Measurements from ENCODE around the gene ADAMTS14. TPM values are rescaled to one million over a fixed set of nuclear protein-coding genes. Genes with fewer than 3 reads are reported as not detected.
"Not testable (repeated sequence)": the region's sequence is repeated elsewhere in the genome, so short reads cannot be mapped to it uniquely, and the experiment has no call there.

The ADAMTS14 gene
- total and polyA plus RNA-seq, 8 donors = 2.4 to 10.0 (median 6.6) TPM

DNA sequence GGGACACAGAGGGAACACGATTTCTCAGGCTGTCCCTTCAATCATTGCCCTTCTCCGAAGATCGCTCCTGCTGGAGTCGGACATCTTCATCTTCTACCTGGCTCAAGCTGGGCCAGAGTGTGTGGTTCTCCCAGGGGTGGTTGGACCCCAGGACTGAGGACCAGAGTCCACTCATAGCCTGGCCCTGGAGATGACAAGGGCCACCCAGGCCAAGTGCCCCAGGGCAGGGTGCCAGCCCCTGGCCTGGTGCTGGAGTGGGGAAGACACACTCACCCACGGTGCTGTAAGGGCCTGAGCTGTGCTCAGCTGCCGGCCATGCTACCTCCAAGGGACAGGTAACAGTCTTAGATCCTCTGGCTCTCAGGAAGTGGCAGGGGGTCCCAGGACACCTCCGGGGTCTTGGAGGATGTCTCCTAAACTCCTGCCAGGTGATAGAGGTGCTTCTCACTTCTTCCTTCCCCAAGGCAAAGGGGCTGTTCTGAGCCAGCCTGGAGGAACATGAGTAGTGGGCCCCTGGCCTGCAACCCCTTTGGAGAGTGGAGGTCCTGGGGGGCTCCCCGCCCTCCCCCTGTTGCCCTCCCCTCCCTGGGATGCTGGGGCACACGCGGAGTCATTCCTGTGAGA is 89.5 kb downstream of the ADAMTS14 start:
- peak in 1 of 4 donors; percentile 29 for DNase-seq
- H3K9me3 ChIP-seq = peaks cover 0 to 10% of the 10 kb centered on the region in 2 donors
- no peaks in the 10 kb centered on the region for H3K27me3 ChIP-seq
- no peak overlapping the region for H3K27ac ChIP-seq
- no peak for ATAC-seq
- intact Hi-C loops (cut with DNase I) = loop anchor here in 1 of 2 donors (10.0 kb wide), 1 partner anchor 207 kb away; no protein-coding TSS in a partner anchor
- H3K4me3 ChIP-seq = no peak overlapping the region
- peaks cover 0 to 3% of the 10 kb centered on the region in 2 donors for H3K4me1 ChIP-seq
- H3K36me3 ChIP-seq = no peaks in the 10 kb centered on the region
- TF ChIP-seq, protein P1, sequence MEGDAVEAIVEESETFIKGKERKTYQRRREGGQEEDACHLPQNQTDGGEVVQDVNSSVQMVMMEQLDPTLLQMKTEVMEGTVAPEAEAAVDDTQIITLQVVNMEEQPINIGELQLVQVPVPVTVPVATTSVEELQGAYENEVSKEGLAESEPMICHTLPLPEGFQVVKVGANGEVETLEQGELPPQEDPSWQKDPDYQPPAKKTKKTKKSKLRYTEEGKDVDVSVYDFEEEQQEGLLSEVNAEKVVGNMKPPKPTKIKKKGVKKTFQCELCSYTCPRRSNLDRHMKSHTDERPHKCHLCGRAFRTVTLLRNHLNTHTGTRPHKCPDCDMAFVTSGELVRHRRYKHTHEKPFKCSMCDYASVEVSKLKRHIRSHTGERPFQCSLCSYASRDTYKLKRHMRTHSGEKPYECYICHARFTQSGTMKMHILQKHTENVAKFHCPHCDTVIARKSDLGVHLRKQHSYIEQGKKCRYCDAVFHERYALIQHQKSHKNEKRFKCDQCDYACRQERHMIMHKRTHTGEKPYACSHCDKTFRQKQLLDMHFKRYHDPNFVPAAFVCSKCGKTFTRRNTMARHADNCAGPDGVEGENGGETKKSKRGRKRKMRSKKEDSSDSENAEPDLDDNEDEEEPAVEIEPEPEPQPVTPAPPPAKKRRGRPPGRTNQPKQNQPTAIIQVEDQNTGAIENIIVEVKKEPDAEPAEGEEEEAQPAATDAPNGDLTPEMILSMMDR (IDR thresholded peaks at IDR 0.05) = no peak

DNA sequence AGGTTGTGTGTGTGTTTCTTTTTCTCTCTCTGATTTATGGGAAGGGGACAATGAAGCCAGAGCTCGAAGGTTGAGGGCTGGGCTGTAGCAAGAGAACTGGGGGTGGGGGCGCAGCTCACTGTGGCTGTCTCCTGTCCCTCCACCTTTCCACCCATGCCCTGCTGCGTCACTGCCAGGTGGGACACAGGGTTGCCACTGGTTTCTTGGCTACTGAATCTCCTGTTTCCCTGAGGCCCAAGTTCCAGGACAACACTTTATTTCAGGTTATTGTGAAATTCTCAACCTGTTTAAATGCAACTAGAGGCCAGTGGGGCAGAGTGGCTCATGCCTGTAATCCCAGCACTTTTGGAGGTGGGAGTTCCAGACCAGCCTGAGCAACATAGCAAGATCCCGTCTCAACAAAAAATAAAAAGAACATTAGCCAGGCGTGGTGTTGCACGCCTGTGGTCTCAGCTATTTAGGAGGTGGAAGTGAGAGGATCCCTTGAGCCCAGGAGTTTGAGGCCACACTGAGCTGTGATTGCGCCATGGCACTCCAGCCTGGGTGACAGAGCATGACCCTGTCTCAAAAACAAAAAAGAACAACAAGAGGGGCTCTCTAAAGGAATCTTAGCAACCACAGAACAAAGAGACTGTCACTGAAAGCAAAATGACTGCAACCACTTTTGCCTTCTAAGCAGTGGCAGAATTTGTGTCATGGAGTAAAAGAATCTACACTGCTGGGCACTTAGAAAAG is 90.3 kb downstream of the ADAMTS14 start:
- H3K4me3 ChIP-seq = no peak overlapping the region
- H3K36me3 ChIP-seq = no peaks in the 10 kb centered on the region
- TF ChIP-seq, protein P1 (IDR thresholded peaks at IDR 0.05) = no peak
- intact Hi-C loops (cut with DNase I) = loop anchor here in 1 of 2 donors (10.0 kb wide), 1 partner anchor 208 kb away; no protein-coding TSS in a partner anchor
- ATAC-seq (no peak), DNase-seq (peak in 1 of 4 donors; percentile 25)
- no peaks in the 10 kb centered on the region for H3K27me3 ChIP-seq
- no peak overlapping the region for H3K27ac ChIP-seq
- peaks cover 0 to 3% of the 10 kb centered on the region in 2 donors for H3K4me1 ChIP-seq
- H3K9me3 ChIP-seq = peaks cover 0 to 10% of the 10 kb centered on the region in 2 donors

DNA sequence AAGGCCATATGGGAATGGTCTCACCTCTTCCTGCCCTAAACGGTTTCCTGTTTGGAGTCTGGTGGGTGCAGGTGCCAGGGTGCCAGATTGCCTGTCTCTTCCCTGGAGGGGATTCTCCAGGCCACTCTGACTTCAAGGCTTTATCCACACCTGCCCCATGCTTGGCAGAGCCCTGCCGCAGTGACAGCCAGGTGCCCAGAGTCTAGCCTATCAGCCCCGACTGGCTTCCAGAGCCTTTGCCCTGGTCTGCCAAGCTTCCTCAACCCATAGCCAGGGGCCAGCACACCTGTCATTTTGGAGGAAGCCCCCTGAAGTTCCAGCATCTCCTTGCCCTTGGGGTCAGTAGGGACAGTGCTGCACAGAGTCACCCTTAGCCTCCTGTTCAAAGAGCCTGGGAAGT is 91.3 kb downstream of the ADAMTS14 start:
- Histone ChIP-seq H3K27me3 (no peaks in the 10 kb centered on the region), H3K9me3 (peaks cover 0 to 10% of the 10 kb centered on the region in 2 donors), H3K27ac (no peak overlapping the region), H3K4me1 (peaks cover 0 to 3% of the 10 kb centered on the region in 2 donors), H3K4me3 (no peak overlapping the region), H3K36me3 (no peaks in the 10 kb centered on the region)
- ATAC-seq (no peak), DNase-seq (peak in 1 of 4 donors; percentile 13)
- TF ChIP-seq, protein P1 (IDR thresholded peaks at IDR 0.05) = no peak
- intact Hi-C loops (cut with DNase I) = loop anchor here in 1 of 2 donors (10.0 kb wide), 1 partner anchor 209 kb away; no protein-coding TSS in a partner anchor

DNA sequence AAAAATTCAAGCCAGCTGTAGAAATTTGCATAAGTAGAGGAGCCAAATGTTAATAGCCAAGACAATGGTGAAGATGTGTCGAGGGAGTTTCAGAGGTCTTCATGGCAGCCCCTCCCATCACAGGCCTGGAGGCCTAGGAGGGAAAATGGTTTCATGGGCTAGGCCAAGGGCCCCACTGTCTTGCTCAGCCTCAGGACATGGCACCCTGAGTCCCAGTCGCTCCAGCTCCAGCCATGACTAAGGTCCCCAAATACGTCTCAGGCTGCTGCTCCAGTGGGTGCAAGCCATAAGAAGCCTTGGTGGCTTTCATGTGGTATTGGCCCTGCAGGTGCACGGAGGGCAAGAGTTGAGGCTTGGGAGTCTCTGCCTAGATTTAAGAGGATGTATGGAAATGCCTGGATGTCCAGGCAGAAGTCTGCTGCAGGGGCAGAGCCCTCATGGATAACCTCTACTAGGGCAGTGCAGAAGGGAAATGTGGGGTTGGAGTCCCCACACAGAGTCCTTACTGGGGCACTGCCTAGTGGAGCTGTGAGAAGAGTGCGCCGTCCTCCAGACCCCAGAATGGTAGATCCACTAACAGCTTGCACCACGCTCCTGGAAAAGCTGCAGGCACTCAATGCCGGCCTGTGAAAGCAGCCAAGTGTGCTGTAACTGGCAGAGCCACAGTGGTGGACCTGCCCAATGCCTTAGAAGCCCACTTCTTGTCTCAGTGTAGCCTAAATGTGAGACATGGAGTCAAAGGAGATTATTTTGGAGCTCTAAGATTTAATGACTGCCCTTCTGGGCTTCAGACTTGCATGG is 93.7 kb downstream of the ADAMTS14 start:
- Histone ChIP-seq H3K4me1 (no peaks in the 10 kb centered on the region), H3K27me3 (no peaks in the 10 kb centered on the region), H3K27ac (no peak overlapping the region), H3K9me3 (peaks cover 0 to 10% of the 10 kb centered on the region in 2 donors), H3K36me3 (no peaks in the 10 kb centered on the region), H3K4me3 (no peak overlapping the region)
- intact Hi-C loops (cut with DNase I) = loop anchor here in 1 of 2 donors (10.0 kb wide), 1 partner anchor 211 kb away; no protein-coding TSS in a partner anchor
- ATAC-seq (no peak), DNase-seq (peak in 1 of 4 donors; percentile 17)
- TF ChIP-seq, protein P1 (IDR thresholded peaks at IDR 0.05) = no peak

DNA sequence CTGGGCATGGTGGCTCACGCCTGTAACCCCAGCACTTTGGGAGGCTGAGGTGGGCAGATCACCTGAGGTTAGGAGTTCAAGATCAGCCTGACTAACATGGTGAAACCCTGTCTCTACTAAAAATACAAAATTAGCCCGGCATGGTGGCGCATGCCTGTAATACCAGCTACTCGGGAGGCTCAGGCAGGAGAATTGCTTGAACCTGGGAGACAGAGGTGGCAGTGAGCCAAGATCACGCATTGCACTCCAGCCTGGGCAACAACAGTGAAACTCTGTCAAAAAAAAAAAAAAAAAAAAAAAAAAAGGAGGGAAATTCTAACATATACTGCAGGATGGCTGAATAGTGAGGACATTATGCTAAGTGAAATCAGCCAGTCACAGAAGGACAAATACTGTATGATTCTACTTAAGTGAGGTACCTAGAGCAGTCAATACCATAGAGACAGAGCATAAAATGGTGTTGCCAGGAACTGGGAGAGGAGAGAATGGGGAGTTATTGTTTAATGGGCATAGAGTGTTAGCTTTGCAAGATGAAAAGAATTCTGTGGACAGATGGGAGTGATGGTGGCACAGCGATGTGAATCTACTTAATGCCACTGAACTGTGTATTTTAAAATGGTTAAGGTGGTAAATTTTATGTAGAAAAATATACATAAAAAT is 95.8 kb downstream of the ADAMTS14 start:
- H3K36me3 ChIP-seq, H3K27me3 ChIP-seq, H3K4me1 ChIP-seq, H3K27ac ChIP-seq, ATAC-seq, DNase-seq, H3K4me3 ChIP-seq: not testable (repeated sequence)
- intact Hi-C loops (cut with DNase I) = loop anchor here in 1 of 2 donors (10.0 kb wide), 1 partner anchor 213 kb away; no protein-coding TSS in a partner anchor
- H3K9me3 ChIP-seq = peaks cover 0 to 10% of the 10 kb centered on the region in 2 donors
